CD4-positive, alpha-beta T cell (primary cell): Measurements from ENCODE around the gene PRKCSH. TPM values are rescaled to one million over a fixed set of nuclear protein-coding genes. Genes with fewer than 3 reads are reported as not detected.

Experiments
- ATAC-seq: fragments of 200-7000 bp; cut with Tn5 transposase; one replicate; pipeline ENCODE4 v1.10.0; 2022; ENCODE audit warnings: mild to moderate bottlenecking; ENCODE audit not compliant: poor library complexity
- CTCF ChIA-PET: fragments of 350-600 bp; sonication (Branson Sonifier 250); formaldehyde crosslinking; loops from one replicate; lab custom pipeline; 2021; ENCODE audit warnings: antibody characterized with exemption, inconsistent platforms; lab: Charles Lee
- POLR2A ChIA-PET: fragments of 350-600 bp; sonication (Branson Sonifier 250); formaldehyde crosslinking; loops from one replicate; lab custom pipeline; 2021; ENCODE audit warnings: antibody characterized with exemption, inconsistent platforms; lab: Charles Lee
- DNase-seq, 14 experiments: peaks; one replicate each; pipeline ENCODE4 v3.0.0-alpha.2; 2013 to 2020; ENCODE audit warnings: mixed read lengths in 2 of 14
- H3K27ac ChIP-seq, 2 donors: one replicate each; pipeline versions ENCODE4 v1.5.1 to v1.7.0; 2013; ENCODE audit warnings: low read length in 2 of 2, low read depth in 1 of 2, mild to moderate bottlenecking in 1 of 2
- H3K27me3 ChIP-seq, 2 experiments: 1 replicate in 1 of 2; 2 replicates in 1 of 2; pipeline versions ENCODE4 v1.6.1 to v1.7.0; 2013; ENCODE audit warnings: low read length in 2 of 2, control low read depth in 1 of 2, mild to moderate bottlenecking in 1 of 2, moderate library complexity in 1 of 2; ENCODE audit not compliant: insufficient read depth in 2 of 2, control insufficient read depth in 1 of 2
- H3K36me3 ChIP-seq: one replicate; pipeline ENCODE4 v1.6.1; 2013; ENCODE audit warnings: low read length, control low read depth; ENCODE audit not compliant: insufficient read depth
- H3K4me1 ChIP-seq: one replicate; pipeline ENCODE4 v1.6.1; 2013; ENCODE audit warnings: low read length, control low read depth; ENCODE audit not compliant: insufficient read depth
- H3K4me3 ChIP-seq: one replicate; pipeline ENCODE4 v1.5.1; 2013; ENCODE audit warnings: mild to moderate bottlenecking, low read length, moderate library complexity
- H3K9me3 ChIP-seq, 2 experiments: 1 replicate in 1 of 2; 2 replicates in 1 of 2; pipeline versions ENCODE4 v1.6.1 to v1.7.0; 2013; ENCODE audit warnings: low read length in 2 of 2, mild to moderate bottlenecking in 2 of 2, control low read depth in 1 of 2, moderate library complexity in 1 of 2; ENCODE audit not compliant: control insufficient read depth in 1 of 2, insufficient read depth in 1 of 2
- H3K27ac Mint-ChIP-seq: one replicate; pipeline ENCODE4 v1.8.0; 2020; ENCODE audit warnings: mixed read lengths
- H3K27me3 Mint-ChIP-seq: one replicate; pipeline ENCODE4 v1.8.0; 2021; ENCODE audit warnings: mixed read lengths
- H3K36me3 Mint-ChIP-seq: one replicate; pipeline ENCODE4 v1.8.0; 2021; ENCODE audit warnings: low read depth, mixed read lengths
- H3K4me1 Mint-ChIP-seq: one replicate; pipeline ENCODE4 v1.8.0; 2021; ENCODE audit warnings: low read depth, mixed read lengths
- H3K4me3 Mint-ChIP-seq: one replicate; pipeline ENCODE4 v1.8.0; 2020; ENCODE audit warnings: mild to moderate bottlenecking, mixed read lengths
- H3K9me3 Mint-ChIP-seq: one replicate; pipeline ENCODE4 v1.8.0; 2020; ENCODE audit warnings: mixed read lengths
- CTCF ChIP-seq: fragments of 200-600 bp; IDR thresholded peaks from one replicate; pipeline ENCODE4 v1.8.0; 2022; ENCODE audit warnings: antibody characterized with exemption, mild to moderate bottlenecking
- intact Hi-C, 2 experiments: fragments of 100-400 bp; cut with DNase I in 1 of 2; cut with micrococcal nuclease in 1 of 2; formaldehyde crosslinking; loops; one replicate each; pipeline versions ENCODE4 v1.15.1 to v1.9.0; 2023 to 2025; cut with DNase I, micrococcal nuclease
- total RNA-seq, 174 experiments: library from RNA in 2 of 174; stranded (reverse) in 2 of 174; gene quantifications; one replicate each; pipeline ENCODE4 v1.2.3 and lab custom pipeline; 2021 to 2026

The PRKCSH gene
- total RNA-seq, 2 experiments from 2014 or later = 257 to 260 TPM

DNA sequence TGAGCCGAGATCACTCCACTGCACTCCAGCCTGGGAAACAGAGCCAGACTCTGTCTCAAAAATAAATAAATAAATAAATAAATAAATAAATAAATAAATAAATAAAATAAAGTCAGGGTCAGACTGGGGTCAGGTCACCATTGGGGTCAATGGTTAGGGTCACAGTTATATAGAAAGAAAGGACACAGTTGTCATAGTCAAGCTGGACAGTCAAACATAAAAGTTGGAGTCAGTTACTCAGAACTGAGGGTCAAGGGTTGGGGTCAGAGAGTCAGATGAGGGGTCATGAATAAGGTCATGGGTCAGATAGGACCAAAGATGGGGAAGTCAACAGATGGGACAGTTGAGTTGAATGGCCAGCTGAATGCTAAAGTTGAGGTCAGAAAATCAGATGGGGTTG lies 34.6 kb upstream of the PRKCSH start:
- ChIA-PET POLR2A (interaction anchor here (0.5 to 0.9 kb wide), 2 partner anchors 20 to 99 kb away, joined by 3 to 4 read pairs; no protein-coding TSS in a partner anchor), CTCF (no interaction called here)
- Histone ChIP-seq H3K36me3 (no peaks in the 10 kb centered on the region), H3K9me3 (no peaks in the 10 kb centered on the region), H3K4me3 (no peak overlapping the region), H3K27me3 (no peaks in the 10 kb centered on the region), H3K4me1 (no peaks in the 10 kb centered on the region), H3K27ac (no peak overlapping the region)
- intact Hi-C loops = no loop called here
- Mint-ChIP-seq H3K27ac (no peak overlapping the region), H3K27me3 (peaks cover 15% of the 10 kb centered on the region), H3K4me3 (no peak overlapping the region), H3K36me3 (no peaks in the 10 kb centered on the region), H3K9me3 (no peaks in the 10 kb centered on the region), H3K4me1 (no peaks in the 10 kb centered on the region)
- no peak for ATAC-seq
- DNase-seq = no peak
- no peak for TF ChIP-seq CTCF

DNA sequence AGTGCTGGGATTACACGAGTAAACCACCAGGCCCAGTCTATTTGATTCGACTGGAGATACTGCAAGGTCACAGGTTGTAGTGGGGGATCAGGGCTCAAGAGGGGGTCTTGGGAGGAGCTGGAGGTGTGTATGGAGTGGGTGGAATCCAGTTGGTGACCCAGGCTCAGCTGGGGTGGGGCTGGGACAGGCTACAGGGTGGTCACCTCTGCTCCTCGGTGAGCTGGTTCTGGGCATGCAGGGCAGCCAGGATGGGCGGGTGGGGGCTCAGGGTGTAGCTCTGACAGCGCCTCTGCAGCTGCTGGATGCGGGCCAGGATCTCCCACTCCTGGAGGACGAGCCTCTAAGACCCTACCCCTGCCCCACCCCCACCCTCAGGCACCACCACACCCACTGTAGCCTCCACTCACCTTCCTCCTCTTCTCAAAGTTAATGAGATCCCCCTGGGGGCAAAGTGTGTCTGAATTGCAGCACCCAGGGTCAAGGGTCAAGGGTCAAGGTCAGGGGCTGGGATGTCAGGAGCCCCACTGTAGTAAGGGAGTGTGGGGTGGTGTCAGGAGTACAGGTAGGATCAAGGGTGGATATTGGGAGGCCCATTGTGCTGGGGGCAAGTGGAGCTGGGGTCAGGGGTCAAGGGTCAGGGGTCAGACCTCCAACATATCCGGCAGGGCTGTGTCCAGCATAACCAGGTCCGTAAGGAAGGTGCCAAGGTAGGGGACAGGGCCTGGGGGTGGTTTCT lies 33.5 kb upstream of the PRKCSH start:
- CTCF ChIA-PET = no interaction called here
- DNase-seq = no peak
- Histone ChIP-seq H3K9me3 (peaks cover 0 to 4% of the 10 kb centered on the region in 2 experiments), H3K27ac (no peak overlapping the region), H3K4me1 (peaks cover 6% of the 10 kb centered on the region), H3K4me3 (no peak overlapping the region), H3K27me3 (peaks cover 4 to 5% of the 10 kb centered on the region in 2 experiments), H3K36me3 (no peaks in the 10 kb centered on the region)
- Mint-ChIP-seq H3K4me3 (no peak overlapping the region), H3K27me3 (peaks cover 19% of the 10 kb centered on the region), H3K4me1 (no peaks in the 10 kb centered on the region), H3K27ac (no peak overlapping the region), H3K36me3 (no peaks in the 10 kb centered on the region), H3K9me3 (no peaks in the 10 kb centered on the region)
- POLR2A ChIA-PET = no interaction called here
- intact Hi-C loops = no loop called here
- no peak for TF ChIP-seq CTCF
- no peak for ATAC-seq

GRCh38 chr19:11404588-11405222 lies 30.7 kb upstream of the PRKCSH start:
- CTCF ChIA-PET = no interaction called here
- DNase-seq (no peak), ATAC-seq (no peak)
- Histone ChIP-seq H3K36me3 (no peaks in the 10 kb centered on the region), H3K27me3 (peaks cover 5 to 9% of the 10 kb centered on the region in 2 experiments), H3K9me3 (peaks cover 0 to 4% of the 10 kb centered on the region in 2 experiments), H3K27ac (no peak overlapping the region), H3K4me3 (no peak overlapping the region), H3K4me1 (peaks cover 6% of the 10 kb centered on the region)
- Mint-ChIP-seq H3K36me3 (no peaks in the 10 kb centered on the region), H3K9me3 (no peaks in the 10 kb centered on the region), H3K4me3 (no peak overlapping the region), H3K27me3 (peaks cover 28% of the 10 kb centered on the region), H3K4me1 (no peaks in the 10 kb centered on the region), H3K27ac (no peak overlapping the region)
- POLR2A ChIA-PET = no interaction called here
- TF ChIP-seq CTCF = no peak
- intact Hi-C loops = no loop called here
